Stimulated activated CD8-positive, alpha-beta memory T cell treated with anti-CD3 and anti-CD28 coated beads, Interleukin-4, amount 100 ng/mL, for 24 hours (primary cell): ENCODE data around the gene KARS1.

Source experiments
- DNase-seq: peaks from one replicate; pipeline ENCODE4 v3.0.0-alpha.2; 2020; ENCODE audit warnings: low read depth

KARS1 gene

GRCh38 chr16:75647492-75648264 is at the start of gene KARS1, which contains the start of gene TERF2IP:
Gene KARS1 (minus strand): TSS chr16:75647665. CDS start chr16:75647639, 26 bp downstream.
Gene TERF2IP (plus strand): TSS chr16:75647773. CDS start chr16:75647883, 110 bp downstream.
- peak; percentile 92 for DNase-seq

GRCh38 chr16:75695708-75696107 is 48.2 kb upstream of the KARS1 start:
- DNase-seq = no peak

GRCh38 chr16:75687361-75687760 is 39.9 kb upstream of the KARS1 start:
- no peak for DNase-seq

- DNase-seq = no peak
These were observed 34.8 kb upstream of the KARS1 start for GRCh38 chr16:75682308-75682707.

GRCh38 chr16:75679366-75679765 is 31.9 kb upstream of the KARS1 start:
- no peak for DNase-seq

- DNase-seq = no peak
These were observed 29.4 kb upstream of the KARS1 start, which contains the start of gene CPHXL2 for GRCh38 chr16:75676909-75677308. Gene CPHXL2 (minus strand): TSS chr16:75677009. CDS start chr16:75676999, 10 bp downstream.

GRCh38 chr16:75667503-75667902 is 20.0 kb upstream of the KARS1 start:
- DNase-seq = no peak

- no peak for DNase-seq
These were observed 13.3 kb upstream of the KARS1 start for GRCh38 chr16:75660726-75661302.

GRCh38 chr16:75660321-75660720 is 12.9 kb upstream of the KARS1 start:
- no peak for DNase-seq

GRCh38 chr16:75658175-75658574 is 10.7 kb upstream of the KARS1 start:
- DNase-seq = no peak

- no peak for DNase-seq
These were observed 6.5 kb upstream of the KARS1 start for GRCh38 chr16:75653922-75654321.

- DNase-seq = peak; percentile 78
These were observed 1.0 kb upstream of the KARS1 start for GRCh38 chr16:75648265-75649076.

GRCh38 chr16:75647112-75647491 is 363 bp downstream of the KARS1 start:
- no peak for DNase-seq

- no peak for DNase-seq
These were observed 3.0 kb downstream of the KARS1 start for GRCh38 chr16:75644240-75645012.

- DNase-seq = no peak
These were observed 6.9 kb downstream of the KARS1 start for GRCh38 chr16:75640598-75640997.

- no peak for DNase-seq
These were observed 12.4 kb downstream of the KARS1 start for GRCh38 chr16:75635036-75635435.

- DNase-seq = no peak
These were observed 14.6 kb downstream of the KARS1 start for GRCh38 chr16:75632857-75633256.

- no peak for DNase-seq
These were observed 17.4 kb downstream of the KARS1 start for GRCh38 chr16:75630052-75630451.

- DNase-seq = no peak
These were observed 18.3 kb downstream of the KARS1 start for GRCh38 chr16:75629132-75629531.

GRCh38 chr16:75628351-75628750 is 19.1 kb downstream of the KARS1 start:
- DNase-seq = no peak

- DNase-seq = no peak
These were observed 19.6 kb downstream of the KARS1 start for GRCh38 chr16:75627851-75628250.

- no peak for DNase-seq
These were observed 20.7 kb downstream of the KARS1 start for GRCh38 chr16:75626806-75627205.
